CD4-positive, alpha-beta T cell treated with Interleukin-6 for 4 hours (primary cell): Measurements from ENCODE around the gene NT5M.
A peak's percentile ranks its signal among the peaks of the same experiment; 100 is the strongest.
"Not testable (repeated sequence)": the region's sequence is repeated elsewhere in the genome, so short reads cannot be mapped to it uniquely, and the experiment has no call there.

Source experiments
- DNase-seq: peaks from one replicate; pipeline ENCODE4 v3.0.0-alpha.2; 2020; ENCODE audit warnings: mixed read lengths

NT5M gene

DNA sequence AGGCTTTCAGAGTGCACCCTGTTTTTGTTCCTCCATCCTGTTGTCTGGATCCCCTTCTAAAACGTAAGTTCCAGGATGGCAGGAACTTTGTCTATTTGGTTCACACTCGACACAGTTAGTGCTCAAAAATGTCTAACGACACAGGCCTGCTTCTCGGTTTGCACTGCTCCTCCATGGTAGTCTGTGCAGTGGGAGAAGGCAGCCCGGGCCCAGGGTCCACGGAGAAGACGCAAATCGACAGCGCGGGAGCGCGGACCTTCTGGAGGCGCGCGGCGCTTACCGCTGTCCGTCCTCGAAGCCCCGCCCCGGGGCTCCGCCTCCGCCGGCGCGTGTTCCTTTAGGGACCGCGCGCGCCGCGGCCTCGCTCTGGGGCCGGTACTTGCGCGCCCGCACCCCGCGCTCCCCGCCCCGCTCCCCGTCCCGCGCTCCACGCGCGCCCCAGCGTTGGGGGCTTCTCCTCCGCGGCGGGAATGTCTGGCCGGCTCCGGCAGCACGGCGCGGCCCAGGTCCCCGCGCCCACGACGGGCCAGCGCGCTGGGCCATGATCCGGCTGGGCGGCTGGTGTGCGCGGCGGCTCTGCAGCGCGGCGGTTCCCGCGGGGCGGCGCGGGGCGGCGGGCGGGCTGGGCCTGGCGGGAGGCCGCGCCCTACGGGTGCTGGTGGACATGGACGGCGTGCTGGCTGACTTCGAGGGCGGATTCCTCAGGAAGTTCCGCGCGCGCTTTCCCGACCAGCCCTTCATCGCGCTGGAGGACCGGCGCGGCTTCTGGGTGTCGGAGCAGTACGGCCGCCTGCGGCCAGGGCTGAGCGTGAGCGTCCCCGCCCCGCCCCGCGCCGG is at the start of gene NT5M:
NT5M (plus strand) TSS at position 364 of the 837 bp plus-strand sequence; CDS start at position 542, 178 bp downstream.
- DNase-seq, result peak; percentile 82

DNA sequence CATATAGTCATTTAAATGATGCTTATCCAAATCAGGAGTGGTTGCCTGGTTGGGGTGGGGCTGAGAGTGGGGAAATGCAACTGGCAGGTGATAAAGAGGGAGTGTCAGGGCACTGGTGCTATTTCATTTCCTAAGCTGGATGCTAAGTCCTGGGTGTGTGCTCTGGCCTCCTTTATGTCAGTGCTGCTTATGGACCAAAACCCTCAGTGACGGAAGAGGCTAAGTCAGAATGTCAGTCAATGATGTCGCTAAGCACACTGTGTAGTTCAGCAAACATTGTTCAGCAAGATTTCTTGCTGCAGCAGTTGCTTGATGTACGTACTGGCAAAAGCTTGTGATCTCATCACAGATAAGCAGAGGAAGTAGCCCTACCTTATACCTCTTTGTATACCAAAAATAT is 49.8 kb upstream of the NT5M start:
- DNase-seq, result no peak

DNA sequence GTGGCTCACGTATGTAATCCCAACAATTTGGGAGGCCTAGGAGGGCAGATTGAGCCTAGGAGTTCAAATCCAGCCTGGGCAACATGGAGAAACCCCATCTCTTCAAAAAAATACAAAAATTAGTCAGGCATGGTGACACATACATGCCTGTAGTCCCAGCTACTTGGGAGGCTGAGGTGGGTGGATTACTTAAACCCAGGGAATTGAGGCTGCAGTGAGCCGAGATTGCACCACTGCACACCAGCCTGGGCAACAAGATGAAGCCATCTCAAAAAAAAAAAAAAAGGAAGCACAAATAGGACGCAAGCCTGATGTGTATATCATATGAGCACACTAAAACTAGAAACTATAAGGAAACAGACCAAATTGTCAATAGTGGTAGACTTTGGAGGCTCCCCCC is 49.1 kb upstream of the NT5M start:
- DNase-seq, result no peak

DNA sequence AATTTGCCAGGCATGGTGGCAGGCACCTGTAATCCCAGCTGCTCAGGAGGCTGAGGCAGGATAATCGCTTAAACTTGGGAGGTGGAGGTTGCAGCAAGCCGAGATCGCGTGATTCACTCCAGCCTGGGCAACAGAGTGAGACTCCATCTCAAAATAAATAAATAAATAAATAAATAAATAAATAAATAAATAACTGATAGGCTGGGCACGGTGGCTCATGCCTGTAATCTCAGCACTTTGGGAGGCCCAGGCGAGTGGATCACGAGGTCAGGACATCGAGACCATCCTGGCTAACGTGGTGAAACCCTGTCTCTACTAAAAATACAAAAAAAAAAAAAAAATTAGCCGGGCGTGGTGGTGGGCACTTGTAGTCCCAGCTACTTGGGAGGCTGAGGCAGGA is 47.5 kb upstream of the NT5M start:
- DNase-seq, result not testable (repeated sequence)

DNA sequence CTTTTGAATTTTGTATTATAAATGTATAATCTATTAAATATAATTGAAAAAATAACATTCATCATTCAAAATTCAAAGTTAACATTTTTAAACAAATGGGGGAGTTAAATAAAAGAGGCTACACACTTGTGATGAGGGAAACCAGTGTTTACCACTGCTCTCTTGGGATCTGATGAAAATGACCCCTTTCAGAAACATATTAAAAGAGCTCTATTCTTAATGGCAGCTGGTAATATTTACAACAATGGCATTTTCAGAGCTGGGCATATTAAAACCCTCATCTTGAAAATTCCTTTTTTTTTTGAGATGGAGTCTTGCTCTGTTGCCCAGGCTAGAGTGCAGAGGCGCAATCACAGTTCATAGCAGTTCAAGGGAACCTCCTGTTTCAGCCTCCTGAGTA is 46.9 kb upstream of the NT5M start:
- DNase-seq, result no peak

DNA sequence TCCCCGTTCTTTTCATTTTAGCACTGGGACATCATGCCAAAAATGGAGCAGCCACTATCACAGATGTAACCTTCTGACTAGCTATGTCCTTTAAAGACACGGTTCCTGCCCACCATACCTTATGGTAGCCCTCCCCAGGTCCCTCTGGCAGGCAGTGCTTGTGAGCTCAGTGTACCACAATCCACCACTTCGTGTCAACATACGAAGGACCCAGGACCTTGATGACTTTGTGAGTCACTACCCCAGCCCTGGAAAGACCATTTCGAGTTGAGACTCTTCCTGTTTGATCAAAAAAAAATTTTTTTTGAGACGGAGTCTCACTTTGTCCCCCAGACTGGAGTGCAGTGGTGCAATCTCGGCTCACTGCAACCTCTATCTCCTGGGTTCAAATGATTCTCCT is 45.2 kb upstream of the NT5M start:
- no peak for DNase-seq

DNA sequence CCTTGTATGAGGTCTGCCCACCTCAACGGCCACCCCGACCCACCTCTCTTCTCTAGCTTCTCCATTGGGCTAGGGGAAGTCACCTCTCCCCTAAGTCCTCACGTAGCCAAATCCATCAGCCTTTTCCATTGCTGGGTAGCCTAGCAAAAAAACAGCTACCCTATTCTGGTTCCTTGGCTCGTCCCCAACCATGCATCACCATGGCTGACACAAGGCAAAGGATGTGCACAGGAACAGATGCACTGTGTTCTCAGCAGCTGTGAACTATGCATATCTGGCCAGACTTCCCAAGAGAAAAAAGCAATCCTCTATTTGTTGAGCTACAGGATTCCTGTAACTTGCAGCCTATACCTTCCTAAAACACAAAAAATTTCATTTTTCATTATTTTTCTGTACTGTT is 44.2 kb upstream of the NT5M start:
- no peak for DNase-seq

DNA sequence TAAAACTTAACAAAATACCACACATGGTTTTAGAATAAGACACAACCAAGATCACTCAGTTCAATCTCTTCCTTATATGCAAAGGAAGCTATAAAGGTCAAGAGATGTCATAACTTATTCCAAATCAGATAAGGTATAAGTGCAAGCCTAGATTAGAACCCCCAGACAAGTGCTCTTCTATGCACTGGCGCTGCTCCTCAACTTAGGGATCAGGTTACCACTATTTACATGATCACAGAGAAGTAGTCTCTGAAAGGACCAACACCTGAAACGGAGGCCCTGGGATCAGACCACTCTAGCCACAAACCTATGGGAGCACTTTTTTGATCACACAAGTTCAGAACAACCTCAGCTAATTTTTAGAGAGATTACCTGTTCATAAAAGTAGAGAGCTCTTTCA is 38.7 kb upstream of the NT5M start:
- DNase-seq, result no peak

DNA sequence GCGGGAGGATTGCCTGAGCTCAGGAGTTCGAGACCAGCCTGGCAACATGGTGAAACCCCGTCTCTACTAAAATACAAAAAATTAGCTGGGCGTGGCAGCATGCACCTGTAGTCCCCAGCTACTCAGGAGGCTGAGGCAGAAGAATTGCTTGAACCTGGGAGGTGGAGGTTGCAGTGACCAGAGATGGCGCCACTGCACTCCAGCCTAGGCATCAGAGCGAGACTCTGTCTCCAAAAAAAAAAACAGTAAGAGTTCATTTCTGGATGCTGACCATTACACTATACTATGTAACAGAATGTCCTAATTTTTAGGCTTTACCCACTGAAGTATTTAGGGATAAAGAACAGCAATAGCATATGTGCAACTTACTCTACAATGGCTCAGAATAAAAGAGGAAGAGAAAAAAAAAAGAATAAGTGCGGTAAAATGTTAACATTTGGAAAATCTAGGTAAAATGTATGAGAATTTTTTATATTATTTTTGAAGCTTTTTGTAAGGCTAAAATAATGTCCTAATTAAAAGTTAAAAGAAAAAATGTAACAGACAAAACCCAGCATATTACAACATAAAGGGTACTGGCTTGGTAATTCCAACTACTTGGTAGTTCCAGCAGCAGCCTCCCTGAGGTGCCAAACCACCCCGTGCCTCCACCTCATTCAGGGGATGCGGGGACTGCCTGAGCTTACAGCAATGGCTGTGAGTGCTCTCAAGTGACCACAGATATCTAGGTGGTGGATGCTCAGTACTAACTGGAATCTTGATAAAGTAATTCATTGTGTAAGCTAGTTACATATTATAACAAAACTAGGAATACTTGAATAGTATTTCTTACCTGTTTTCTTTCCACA is 33.0 kb upstream of the NT5M start:
- DNase-seq, result peak; percentile 24

DNA sequence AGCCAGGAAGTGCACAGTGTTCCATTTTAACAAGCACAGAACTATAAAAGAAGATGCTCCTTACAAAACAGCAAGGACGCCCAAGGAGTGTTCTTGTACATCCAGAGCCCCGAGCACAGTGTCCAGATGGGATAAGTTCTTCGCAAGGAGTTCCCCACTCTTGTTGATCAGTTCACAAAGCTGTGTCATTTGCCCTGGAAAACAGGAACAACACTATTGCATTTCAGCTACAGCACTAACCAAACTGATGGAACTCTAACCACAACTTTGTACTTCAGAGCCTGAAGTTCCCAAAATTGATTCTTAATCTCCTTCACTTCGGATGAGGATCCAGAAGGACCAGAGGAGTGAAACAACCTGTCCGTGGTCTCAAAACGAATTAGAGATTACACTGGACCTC is 27.2 kb upstream of the NT5M start:
- no peak for DNase-seq

DNA sequence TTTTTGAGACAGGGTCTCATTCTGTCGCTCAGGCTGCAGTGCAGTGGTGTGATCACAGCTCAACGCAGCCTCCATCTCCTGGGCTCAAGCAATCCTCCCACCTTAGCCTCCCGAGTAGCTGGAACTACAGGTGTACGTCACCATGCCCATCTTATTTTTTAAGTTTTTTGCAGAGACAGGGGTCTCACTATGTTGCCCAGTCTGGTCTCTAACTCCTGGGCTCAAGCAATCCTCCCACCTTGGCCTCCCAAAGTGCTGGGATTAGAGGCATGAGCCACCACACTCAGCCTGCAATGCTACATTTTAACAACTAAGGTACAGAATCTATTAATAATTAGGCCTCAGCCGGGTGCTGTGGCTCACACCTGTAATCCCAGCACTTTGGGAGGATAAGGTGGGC is 25.7 kb upstream of the NT5M start:
- not testable (repeated sequence) for DNase-seq

DNA sequence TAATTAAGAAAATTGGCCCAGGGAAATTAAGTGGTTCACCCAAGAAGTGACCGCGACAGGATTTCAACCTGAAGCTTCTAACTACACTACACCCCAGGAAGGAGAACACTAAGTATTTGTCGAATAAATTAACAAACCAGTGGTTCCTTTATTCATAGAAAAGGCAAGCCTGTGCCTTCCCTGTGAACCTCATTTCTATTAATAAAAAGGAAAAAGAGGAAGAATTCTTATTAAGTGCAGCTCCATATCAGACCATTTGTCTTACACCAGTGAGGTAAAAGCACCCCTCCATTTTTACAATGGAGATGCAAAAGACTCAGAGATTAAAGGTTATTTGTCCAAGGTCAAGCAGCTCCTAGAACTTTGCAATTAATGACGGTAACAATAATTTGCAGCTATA is 23.9 kb upstream of the NT5M start:
- DNase-seq, result no peak

DNA sequence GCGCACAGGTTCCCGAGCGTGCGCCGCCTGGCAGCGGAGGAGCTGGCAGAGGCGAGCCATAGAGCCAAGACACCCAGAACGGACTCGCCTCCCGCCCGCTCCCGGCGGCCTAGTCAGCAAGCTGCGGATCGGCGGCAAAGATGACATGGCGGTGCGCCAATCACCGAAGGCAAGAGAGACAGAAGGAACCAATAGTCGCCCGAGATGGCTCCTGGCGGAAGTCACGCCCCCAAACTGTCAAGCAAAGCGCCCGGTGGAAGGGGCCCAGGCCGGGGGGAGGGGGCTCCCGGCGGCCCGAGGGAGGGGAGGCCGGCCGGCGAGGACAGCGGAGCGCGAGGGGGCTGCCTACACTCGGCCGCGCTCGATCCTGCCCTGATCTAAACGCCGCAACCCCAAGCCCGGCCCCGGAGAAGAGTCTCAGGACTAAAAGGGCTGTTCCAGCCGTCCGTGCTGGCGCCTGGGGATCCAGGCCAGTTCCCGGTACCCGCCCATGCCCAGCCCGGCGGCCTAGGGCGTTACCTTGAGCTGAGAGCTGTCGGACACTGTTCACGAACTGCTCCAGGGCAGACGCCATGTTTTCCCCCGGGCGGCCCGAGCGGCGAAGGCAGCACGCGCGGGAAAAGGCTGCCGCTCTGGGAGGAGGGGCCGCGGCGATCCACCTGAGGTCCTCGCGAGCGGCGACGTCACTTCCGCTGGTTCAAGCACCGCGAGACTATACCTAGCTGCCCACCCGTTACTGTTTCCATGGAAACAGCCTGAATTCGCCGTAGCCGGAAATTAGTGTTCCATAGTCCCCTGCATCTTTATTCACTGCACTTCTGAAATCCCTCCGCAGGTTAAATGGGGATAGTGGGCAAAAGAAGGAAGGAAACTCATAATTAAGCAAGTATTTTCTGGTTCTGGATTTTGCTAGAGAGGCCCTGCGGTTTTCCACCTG is 22.3 kb upstream of the NT5M start, which contains the start of gene COPS3:
COPS3 (minus strand) TSS at position 634 of the 937 bp plus-strand sequence; CDS start at position 574, 60 bp downstream.
- peak; percentile 98 for DNase-seq

DNA sequence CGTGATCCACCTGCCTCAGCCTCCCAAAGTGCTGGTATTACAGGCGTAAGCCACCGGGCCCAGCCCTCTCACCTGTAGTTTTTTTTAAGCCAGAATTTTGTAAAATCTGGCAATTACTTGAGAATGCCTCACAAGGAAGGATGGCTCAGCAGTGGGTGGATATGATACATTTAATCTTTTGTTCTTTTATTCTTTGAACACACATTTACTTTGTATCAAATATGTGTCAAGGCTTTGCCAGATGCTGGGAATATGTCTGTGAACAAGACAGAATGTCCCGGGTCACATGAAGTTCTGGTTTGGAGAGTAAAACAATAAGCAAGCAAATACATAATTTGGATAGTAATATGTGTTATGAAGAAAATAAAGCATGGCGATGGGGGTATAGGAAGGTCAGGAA is 17.2 kb upstream of the NT5M start:
- DNase-seq, result no peak

DNA sequence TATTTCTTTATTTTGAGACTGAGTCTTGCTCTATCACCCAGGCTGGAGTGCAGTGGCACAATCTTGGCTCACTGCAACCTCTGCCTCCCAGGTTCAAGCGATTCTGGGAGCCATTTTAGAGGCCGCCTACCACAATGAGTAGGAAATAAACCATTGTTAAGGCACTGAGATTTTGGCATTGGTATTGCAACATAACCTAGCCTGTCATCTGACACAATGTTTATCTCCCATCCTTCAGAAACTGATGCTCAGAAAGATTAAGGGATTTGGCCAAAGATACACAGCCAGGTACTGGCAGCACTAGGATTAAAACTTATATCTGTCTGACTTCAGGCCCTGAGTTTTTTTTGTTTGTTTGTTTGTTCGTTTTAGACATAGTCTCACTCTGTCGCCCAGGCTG is 14.1 kb upstream of the NT5M start:
- no peak for DNase-seq

DNA sequence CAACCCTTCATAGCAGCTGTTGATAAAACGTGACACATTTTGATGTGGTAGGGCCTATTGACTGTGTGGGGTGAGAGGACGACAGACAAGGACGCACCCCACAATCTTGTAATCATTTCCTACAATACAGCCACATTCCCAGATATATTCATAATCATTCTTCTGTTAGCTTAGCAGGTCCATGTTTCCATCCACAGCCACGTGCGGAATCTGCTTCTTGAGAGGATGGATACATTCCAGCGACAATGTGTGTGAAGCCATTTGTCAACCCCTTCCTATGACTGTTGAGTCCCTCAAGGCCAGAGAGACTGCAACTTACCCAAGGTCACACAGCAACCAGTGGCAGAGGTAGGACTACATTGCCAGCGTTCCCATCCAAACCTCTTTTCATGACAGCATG is 13.5 kb upstream of the NT5M start:
- DNase-seq, result no peak

DNA sequence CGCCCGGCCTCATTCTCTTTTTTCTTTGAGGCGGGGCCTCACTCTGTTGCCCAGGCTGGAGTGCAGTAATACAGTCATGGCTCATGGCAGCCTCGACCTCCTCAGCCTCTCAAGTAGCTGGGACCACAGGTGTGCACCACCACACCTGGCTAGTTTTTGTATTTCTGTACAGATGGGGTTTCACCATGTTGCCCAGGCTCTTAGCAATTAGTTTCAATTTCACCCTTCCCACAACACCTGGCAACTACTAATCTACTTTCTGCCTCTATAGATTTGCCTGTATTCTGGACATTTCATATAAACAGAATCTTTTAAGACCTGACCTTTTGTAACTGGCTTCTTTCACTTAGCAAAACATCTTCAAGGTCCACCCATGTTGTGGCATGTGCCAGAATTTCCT is 8.0 kb upstream of the NT5M start:
- no peak for DNase-seq

DNA sequence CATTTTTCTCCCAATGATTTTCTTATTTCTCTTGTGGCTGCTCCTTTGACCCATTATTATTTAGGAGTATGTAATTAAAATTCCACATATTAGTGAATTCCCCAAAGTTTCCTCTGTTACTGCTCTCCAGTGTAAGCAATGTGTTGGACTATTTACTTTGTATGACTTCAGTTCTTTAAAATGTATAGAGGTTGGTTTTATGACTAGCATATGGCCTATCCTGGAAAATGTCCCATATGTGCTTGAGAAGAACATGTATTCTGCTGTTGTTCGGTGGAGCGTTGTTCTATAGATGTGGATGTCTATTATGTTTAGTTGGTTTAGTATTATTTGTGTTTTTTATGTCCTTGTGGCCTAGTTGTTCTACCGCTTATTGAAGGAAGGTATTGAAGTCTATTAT is 6.0 kb upstream of the NT5M start:
- no peak for DNase-seq

DNA sequence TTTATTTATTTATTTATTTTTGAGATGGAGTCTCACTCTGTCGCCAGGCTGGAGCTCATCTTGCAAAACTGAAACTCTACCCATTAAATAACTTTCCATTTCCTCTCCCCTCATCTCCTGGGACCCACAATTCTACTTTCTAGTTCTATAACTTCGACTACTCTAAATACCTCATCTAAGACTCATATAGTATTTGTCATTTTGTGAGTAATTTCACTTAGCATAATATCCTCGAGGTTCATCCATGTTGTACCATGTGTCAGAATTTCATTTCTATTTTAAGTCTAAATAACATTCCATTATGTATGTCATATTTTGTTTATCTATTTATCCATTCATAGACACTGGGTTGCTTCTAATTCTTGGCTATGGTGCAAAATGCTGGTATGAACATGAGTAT is 5.1 kb upstream of the NT5M start:
- DNase-seq, result no peak

DNA sequence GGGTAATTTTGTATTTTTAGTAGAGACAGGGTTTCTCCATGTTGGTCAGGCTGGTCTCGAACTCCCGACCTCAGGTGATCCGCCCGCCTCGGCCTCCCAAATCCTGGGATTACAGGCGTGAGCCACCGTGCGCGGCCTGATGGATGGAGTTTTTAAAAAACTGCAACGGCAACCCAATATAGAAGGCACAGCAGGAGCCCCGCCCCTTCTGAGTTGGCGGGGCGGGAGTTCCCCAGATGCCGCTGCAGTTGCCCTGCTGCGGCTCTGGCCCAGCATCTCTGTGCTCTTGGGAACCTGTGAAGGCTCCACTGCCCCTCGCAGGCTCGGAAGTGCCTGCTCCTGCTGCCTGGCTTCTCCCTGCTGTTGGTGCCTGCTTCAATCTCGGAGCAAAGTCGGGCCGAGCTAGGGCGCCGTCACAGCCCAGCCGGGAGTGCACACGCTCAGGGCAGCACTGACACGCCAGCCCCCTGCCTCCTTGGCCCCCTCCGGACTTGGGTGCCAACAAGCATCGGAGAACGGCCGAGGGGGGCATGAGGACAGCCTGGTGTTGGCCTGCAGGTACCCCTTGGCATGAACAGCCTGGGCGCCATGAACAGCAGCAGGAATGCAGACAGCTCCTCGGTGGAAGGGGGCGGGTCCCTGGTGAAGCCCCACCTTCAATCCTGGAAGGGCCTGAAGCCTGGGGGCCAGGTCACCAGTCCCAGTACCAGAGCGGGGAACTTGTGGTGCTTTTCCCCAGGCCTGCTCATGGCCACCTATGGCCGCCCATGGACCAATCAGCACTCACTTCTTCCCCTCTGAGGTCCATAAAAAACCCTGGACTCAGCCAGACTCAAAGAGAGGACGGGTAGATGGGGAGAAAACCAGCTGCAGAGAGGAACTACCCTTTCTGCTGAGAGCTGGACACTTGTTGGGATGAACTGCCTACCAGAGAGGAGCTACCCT is 2.3 kb upstream of the NT5M start:
- DNase-seq, result peak; percentile 67

DNA sequence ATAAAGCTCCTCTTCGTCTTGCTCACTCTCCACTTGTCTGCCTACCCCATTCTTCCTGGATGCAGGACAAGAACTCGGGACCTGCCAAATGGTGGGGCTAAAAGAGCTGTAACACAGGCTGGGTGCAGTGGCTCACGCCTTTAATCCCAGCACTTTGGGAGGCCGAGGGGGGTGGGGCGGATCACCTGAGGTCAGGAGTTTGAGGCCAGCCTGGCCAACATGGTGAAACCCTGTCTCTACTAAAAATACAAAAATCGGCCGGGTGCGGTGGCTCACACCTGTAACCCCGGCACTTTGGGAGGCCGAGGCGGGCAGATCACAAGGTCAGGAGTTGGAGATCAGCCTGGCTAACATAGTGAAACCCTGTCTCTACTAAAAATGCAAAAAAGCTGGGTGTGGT is 1.5 kb upstream of the NT5M start:
- not testable (repeated sequence) for DNase-seq
